ENCODE measurements around the gene ZNF407.

Gene ZNF407

DNA sequence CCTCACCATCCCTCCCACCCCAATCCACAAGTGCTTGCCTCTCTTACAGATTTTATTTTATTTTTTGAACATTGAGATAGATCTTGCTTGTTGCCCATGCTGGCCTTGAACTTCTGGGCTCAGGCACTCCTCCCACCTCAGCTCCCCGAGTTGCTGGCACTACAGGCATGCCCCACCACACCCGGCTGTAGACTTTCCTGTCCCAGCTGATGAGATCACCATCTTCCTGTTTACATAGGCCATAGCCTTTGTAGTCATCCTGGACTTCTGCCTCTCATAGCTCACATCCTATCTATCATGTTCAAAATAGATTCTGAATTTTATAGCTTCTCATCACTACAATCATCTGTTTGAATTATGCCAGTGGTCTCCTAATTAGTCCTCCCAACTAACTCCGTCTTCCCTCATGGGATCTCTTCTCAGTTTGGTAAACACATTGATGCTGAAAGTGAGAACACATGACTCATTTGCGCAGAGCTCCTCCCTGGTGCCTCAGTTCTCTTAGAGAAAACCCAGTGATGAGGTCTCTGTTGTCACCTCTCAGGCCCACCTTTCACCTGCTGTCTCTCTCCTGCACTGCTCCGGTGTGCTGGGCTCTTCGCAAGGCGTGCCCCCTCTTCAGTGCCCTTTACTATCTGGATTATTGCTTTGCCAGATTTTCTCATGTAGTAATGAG, 243.0 kb downstream of the ZNF407 start:
- DNase-seq (ENCODE audit: low spot score): peak; percentile 22
- ChIA-PET CTCF (no interaction called here), POLR2A (ENCODE audit: low non-redundant PET) (no interaction called here)
- H3K27ac ChIP-seq: no peak overlapping the region
- no peak for TF ChIP-seq CTCF (conservative IDR thresholded peaks at IDR 0.05; ENCODE audit: low read depth)

DNA sequence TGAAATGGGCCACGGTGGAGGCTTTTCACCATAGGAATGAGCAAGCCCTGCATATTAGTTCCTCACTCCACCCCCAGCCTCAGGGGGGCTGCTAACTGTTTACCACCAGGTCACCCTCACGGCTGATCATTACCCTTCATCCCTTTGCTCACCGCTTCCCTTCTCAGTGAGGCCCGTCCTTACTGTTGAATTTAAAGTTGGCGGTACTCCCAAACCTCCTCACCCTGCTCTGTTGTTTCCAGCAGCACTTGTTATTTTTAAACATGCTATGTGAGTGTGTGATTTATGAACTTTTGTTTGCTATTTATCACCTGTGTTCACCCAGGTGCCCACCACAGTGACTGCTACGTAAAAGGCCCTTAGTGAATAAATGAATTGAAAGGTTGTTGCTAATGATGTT, 243.6 kb downstream of the ZNF407 start:
- POLR2A ChIA-PET (ENCODE audit: low non-redundant PET): no interaction called here
- no peak for DNase-seq (ENCODE audit: low spot score)
- TF ChIP-seq CTCF (conservative IDR thresholded peaks at IDR 0.05; ENCODE audit: low read depth): no peak
- CTCF ChIA-PET: interaction anchor here (0.5 kb wide), 1 partner anchor 1931 kb away, joined by 4 read pairs; no protein-coding TSS in a partner anchor
- no peak overlapping the region for H3K27ac ChIP-seq

DNA sequence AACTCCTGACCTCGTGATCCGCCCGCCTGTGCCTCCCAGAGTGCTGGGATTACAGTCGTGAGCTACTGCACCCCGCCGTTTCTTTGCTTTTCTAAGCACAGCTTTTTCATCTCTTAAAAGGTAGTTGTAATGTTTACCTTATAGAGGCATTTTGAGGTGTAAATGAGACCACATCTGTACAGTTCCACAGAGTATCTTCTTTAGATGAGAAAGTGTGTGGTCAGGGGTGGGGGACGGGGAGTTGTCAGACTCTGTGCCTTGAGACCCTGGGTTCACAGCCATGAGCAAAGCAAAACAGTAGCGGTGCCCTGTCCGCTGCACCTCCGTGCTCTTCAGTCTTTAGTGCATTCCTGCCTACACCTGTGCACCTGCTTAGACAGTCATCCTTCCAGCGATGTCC, 251.6 kb downstream of the ZNF407 start:
- no peak for TF ChIP-seq CTCF (conservative IDR thresholded peaks at IDR 0.05; ENCODE audit: low read depth)
- ChIA-PET POLR2A (ENCODE audit: low non-redundant PET) (no interaction called here), CTCF (no interaction called here)
- no peak overlapping the region for H3K27ac ChIP-seq
- no peak for DNase-seq (ENCODE audit: low spot score)

DNA sequence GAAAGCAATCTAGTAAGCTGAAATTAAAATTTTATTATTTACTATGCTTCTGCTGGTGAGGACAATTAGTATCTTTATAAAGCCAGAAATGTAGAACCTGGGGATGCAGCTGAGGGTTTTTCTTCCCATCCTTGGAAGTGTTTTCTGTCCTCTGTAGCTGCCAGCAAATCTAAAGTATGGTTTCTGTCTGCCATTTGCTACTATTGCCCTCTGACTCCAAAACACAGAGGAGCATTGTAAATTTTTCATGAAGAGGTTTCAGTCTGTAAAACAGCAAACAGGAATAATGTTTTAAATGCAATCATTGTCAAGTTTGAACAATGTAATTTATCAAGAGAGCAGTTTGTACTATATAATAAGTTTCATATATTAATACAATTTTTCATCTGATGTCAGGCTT, 258.8 kb downstream of the ZNF407 start:
- ChIA-PET CTCF (no interaction called here), POLR2A (ENCODE audit: low non-redundant PET) (no interaction called here)
- H3K27ac ChIP-seq: no peak overlapping the region
- DNase-seq (ENCODE audit: low spot score): no peak
- TF ChIP-seq CTCF (conservative IDR thresholded peaks at IDR 0.05; ENCODE audit: low read depth): no peak

DNA sequence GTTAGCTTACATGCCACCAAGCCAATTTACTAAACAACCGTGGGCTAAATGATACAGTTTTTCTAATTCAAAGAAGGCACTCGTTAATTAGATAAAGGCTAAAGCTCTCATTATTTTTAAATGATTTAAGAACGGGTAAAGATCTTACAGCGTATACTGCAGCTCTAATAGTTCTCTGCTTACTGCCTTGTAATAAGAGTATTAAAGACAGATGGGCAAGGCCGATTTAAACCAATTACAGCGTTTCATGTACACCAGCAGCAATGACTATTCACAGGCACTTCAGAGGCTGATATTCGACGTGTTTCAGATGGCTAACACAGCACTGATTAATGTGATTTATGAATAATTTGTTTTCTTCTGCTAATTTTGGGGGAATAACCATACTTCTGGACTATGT, 259.3 kb downstream of the ZNF407 start:
- CTCF ChIA-PET: no interaction called here
- H3K27ac ChIP-seq: no peak overlapping the region
- POLR2A ChIA-PET (ENCODE audit: low non-redundant PET): no interaction called here
- no peak for DNase-seq (ENCODE audit: low spot score)
- TF ChIP-seq CTCF (conservative IDR thresholded peaks at IDR 0.05; ENCODE audit: low read depth): no peak

GRCh38 chr18:74857901-74858300, 260.2 kb downstream of the ZNF407 start:
- H3K27ac ChIP-seq: no peak overlapping the region
- ChIA-PET CTCF (no interaction called here), POLR2A (ENCODE audit: low non-redundant PET) (no interaction called here)
- no peak for DNase-seq (ENCODE audit: low spot score)
- TF ChIP-seq CTCF (conservative IDR thresholded peaks at IDR 0.05; ENCODE audit: low read depth): no peak
